ENCODE data around the gene POMGNT1. TPM values are rescaled to one million over a fixed set of nuclear protein-coding genes. Genes with fewer than 3 reads are reported as not detected.

POMGNT1 gene
- total RNA-seq, 2 experiments from 2014 or later, result 25.4 to 28.1 TPM

DNA sequence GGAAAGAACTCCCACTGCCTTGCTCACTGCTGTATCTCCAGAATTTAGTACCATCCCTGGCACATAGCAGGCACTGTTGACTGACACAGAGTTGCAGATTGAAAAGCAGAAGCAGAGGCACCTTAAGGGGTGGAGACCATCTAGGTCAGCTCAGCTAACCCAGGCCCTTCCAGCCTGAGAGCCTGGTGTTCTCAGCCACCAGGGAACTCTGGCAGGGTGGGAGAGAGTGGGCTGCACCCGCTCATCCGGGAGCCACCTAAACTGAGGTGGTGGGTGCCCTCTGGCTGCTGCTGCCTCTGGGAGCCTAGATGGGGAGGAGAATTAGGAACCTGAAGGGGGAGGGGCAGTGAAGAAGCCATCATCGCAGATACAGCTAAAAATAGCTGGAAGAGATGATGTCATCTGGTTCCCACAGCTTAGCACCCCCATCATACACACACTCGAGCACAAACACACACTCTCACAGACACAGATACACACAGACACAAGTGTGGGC lies 24.8 kb downstream of the POMGNT1 start:
- Mint-ChIP-seq H3K27ac (no peak overlapping the region), H3K4me3 (no peak overlapping the region), H3K27me3 (no peaks in the 10 kb centered on the region), H3K4me1 (ENCODE audit: low read depth) (no peaks in the 10 kb centered on the region), H3K9me3 (no peaks in the 10 kb centered on the region), H3K36me3 (ENCODE audit: low read depth) (no peaks in the 10 kb centered on the region)
- ChIA-PET POLR2A (no interaction called here), CTCF (interaction anchor here (1.9 kb wide), 1 partner anchor 50 kb away, joined by 7 read pairs; no protein-coding TSS in a partner anchor)
- no peak for DNase-seq
- ATAC-seq, result no peak
- TF ChIP-seq, protein P1, sequence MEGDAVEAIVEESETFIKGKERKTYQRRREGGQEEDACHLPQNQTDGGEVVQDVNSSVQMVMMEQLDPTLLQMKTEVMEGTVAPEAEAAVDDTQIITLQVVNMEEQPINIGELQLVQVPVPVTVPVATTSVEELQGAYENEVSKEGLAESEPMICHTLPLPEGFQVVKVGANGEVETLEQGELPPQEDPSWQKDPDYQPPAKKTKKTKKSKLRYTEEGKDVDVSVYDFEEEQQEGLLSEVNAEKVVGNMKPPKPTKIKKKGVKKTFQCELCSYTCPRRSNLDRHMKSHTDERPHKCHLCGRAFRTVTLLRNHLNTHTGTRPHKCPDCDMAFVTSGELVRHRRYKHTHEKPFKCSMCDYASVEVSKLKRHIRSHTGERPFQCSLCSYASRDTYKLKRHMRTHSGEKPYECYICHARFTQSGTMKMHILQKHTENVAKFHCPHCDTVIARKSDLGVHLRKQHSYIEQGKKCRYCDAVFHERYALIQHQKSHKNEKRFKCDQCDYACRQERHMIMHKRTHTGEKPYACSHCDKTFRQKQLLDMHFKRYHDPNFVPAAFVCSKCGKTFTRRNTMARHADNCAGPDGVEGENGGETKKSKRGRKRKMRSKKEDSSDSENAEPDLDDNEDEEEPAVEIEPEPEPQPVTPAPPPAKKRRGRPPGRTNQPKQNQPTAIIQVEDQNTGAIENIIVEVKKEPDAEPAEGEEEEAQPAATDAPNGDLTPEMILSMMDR (IDR thresholded peaks at IDR 0.05), result no peak
- intact Hi-C loops (cut with micrococcal nuclease), result no loop called here

DNA sequence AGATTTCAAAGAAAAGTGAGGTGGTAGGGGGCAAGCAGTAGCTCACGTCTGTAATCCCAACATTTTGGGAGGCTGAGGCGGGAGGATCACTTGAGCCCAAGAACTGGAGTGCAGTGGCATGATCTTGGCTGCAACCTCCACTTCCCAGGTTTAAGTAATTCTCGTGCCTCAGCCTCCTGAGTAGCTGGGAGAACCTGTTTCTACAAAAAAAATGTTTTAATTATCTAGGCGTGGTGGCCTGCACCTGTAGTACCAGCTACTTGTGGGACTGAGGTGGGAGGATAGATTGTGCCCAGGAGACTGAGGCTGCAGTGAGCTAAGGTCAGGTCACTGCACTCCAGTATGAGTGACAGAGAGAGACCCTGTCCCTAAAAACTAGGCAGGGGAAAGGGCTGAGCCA lies 25.9 kb downstream of the POMGNT1 start:
- peaks cover 5% of the 10 kb centered on the region for H3K4me1 Mint-ChIP-seq (ENCODE audit: low read depth)

DNA sequence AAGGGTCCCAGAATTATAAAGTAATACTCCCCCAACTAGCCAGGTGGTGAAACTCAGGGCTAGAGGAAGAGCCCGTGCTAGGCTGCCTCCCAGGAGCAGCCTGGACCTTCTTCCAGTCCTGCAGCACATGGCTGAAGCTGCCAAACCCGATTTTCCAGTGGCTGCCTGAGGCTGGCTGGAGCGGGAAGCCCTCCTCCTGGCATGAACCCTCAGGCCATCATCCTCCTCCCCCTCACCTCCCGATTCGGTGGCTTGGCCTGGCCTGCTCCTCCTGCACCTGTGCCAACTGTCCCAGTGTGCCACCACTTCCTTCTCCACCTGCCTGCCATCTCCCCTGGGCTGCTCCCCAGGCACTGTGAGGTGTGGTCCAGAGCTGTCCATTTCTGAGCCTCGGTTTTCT lies 26.4 kb downstream of the POMGNT1 start:
- intact Hi-C loops (cut with micrococcal nuclease), result no loop called here
- CTCF ChIA-PET, result interaction anchor here (1.2 kb wide), 1 partner anchor 52 kb away, joined by 3 read pairs; no protein-coding TSS in a partner anchor
- DNase-seq (no peak), ATAC-seq (no peak)
- Mint-ChIP-seq H3K27ac (no peak overlapping the region), H3K9me3 (no peaks in the 10 kb centered on the region), H3K4me3 (no peak overlapping the region), H3K4me1 (ENCODE audit: low read depth) (peaks cover 10% of the 10 kb centered on the region), H3K36me3 (ENCODE audit: low read depth) (no peaks in the 10 kb centered on the region), H3K27me3 (no peaks in the 10 kb centered on the region)
- TF ChIP-seq, protein P1 (IDR thresholded peaks at IDR 0.05), result no peak
- POLR2A ChIA-PET, result interaction anchor here (0.8 kb wide), 1 partner anchor 45 kb away, joined by 4 read pairs; no protein-coding TSS in a partner anchor

More for the DNA sequence above, 25.9 kb downstream of the POMGNT1 start:
- ATAC-seq, result no peak
- ChIA-PET POLR2A (interaction anchor here (0.8 kb wide), 1 partner anchor 45 kb away, joined by 4 read pairs; no protein-coding TSS in a partner anchor), CTCF (interaction anchor here (1.2 to 1.9 kb wide), 2 partner anchors 52 kb away, joined by 3 to 7 read pairs; no protein-coding TSS in a partner anchor)
- Mint-ChIP-seq H3K36me3 (ENCODE audit: low read depth) (no peaks in the 10 kb centered on the region), H3K9me3 (no peaks in the 10 kb centered on the region), H3K27me3 (no peaks in the 10 kb centered on the region), H3K27ac (no peak overlapping the region), H3K4me3 (no peak overlapping the region)
- TF ChIP-seq, protein P1 (IDR thresholded peaks at IDR 0.05), result no peak
- intact Hi-C loops (cut with micrococcal nuclease), result no loop called here
- DNase-seq, result no peak

DNA sequence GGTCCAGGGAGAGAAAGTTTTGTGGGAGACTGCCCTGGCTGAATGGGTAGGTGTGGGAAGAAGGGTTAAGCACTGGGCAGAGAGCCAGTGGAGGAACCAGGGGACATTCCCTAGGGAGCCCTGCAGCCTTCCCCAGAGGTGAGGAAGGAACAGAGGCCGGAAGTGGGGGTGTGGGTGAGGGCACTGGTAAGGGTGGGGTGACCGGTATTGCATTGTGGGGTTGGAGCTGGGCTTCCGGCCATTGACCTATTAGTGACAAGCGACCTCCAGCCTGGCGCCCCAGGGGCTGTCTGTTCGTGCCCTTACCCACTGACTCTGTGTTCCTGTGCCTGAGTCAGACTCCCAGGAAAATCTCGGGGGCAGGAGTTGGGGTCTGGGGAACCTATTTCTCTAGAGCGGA lies 26.9 kb downstream of the POMGNT1 start:
- no peak overlapping the region for H3K4me3 Mint-ChIP-seq
- H3K4me1 Mint-ChIP-seq (ENCODE audit: low read depth), result peaks cover 15% of the 10 kb centered on the region
- ATAC-seq (no peak), DNase-seq (no peak)
- TF ChIP-seq, protein P1 (IDR thresholded peaks at IDR 0.05), result no peak
- POLR2A ChIA-PET, result interaction anchor here (0.8 kb wide), 1 partner anchor 44 kb away, joined by 4 read pairs; no protein-coding TSS in a partner anchor
- H3K27me3 Mint-ChIP-seq, result no peaks in the 10 kb centered on the region
- no peaks in the 10 kb centered on the region for H3K36me3 Mint-ChIP-seq (ENCODE audit: low read depth)
- intact Hi-C loops (cut with micrococcal nuclease), result no loop called here
- no peaks in the 10 kb centered on the region for H3K9me3 Mint-ChIP-seq
- no peak overlapping the region for H3K27ac Mint-ChIP-seq
- CTCF ChIA-PET, result interaction anchor here (1.2 kb wide), 1 partner anchor 53 kb away, joined by 3 read pairs; no protein-coding TSS in a partner anchor

DNA sequence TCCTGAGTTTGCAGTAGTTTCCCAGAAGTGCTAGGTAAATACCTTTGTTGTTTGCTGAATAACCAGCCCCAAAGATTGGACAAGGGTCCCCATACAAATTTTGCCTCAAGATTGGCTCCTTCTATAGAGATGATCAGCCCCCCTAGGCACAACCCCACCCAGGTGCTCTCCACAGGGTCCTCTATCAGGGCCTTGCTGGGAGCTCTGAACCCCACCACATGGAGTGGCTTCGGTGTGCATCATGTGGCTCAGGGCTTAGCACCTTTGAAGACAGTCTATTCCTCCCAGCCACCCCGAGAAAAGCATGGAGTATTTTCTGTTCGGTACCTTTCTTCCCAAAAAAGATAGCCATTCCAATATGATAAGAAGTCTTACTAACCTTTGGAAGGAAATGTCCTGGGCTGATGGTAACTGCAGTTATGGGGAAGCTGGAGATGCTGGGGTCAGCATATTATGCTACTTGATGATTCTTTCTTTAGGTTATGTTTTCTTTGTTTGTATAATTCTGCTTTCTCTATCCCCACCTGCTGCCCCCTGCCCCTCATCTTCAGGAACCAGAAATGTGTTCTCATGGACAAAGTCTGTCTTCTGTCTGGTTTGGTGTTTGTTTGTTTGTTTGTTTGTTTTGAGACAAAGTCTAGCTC lies 28.3 kb downstream of the POMGNT1 start:
- DNase-seq (no peak), ATAC-seq (no peak)
- intact Hi-C loops (cut with micrococcal nuclease), result no loop called here
- ChIA-PET POLR2A (interaction anchor here (1.7 kb wide), 1 partner anchor 86 kb away, joined by 3 read pairs; no protein-coding TSS in a partner anchor), CTCF (interaction anchor here (1.0 kb wide), 1 partner anchor 11 kb away, joined by 3 read pairs; no protein-coding TSS in a partner anchor)
- Mint-ChIP-seq H3K4me3 (no peak overlapping the region), H3K4me1 (ENCODE audit: low read depth) (peaks cover 17% of the 10 kb centered on the region), H3K9me3 (no peaks in the 10 kb centered on the region), H3K36me3 (ENCODE audit: low read depth) (no peaks in the 10 kb centered on the region), H3K27me3 (no peaks in the 10 kb centered on the region), H3K27ac (no peak overlapping the region)
- TF ChIP-seq, protein P1 (IDR thresholded peaks at IDR 0.05), result no peak

Measured in activated CD8-positive, alpha-beta T cell treated with anti-CD3 and anti-CD28 coated beads for 36 hours (primary cell).